GM12878 (cell line): ENCODE data around the gene CBR3. TPM values are rescaled to one million over a fixed set of nuclear protein-coding genes. Genes with fewer than 3 reads are reported as not detected.

Experiments used
- ATAC-seq: fragments of 200-7000 bp; cut with Tn5 transposase; 3 replicates; pipeline ENCODE4 v1.9.1; 2020; ENCODE audit warnings: mild to moderate bottlenecking, moderate library complexity
- BruUV-seq: library from RNA; stranded (reverse); fragments of 400-500 nt; replicated peaks from 2 replicates; lab custom pipeline; 2021; lab: Mats Ljungman, UMichigan
- CTCF ChIA-PET: fragments of 300-600 bp; sonication (Branson Sonifier 250); formaldehyde crosslinking; extraction: SDS; loops from one replicate; lab custom pipeline; 2021; ENCODE audit warnings: inconsistent platforms; lab: Yijun Ruan, JAX
- POLR2A ChIA-PET: fragments of 350-600 bp; formaldehyde crosslinking; extraction: SDS; loops from one replicate; lab custom pipeline; 2021; ENCODE audit warnings: inconsistent platforms; lab: Charles Lee
- RAD21 ChIA-PET: fragments of 300-600 bp; sonication (Branson Sonifier 250); formaldehyde crosslinking; loops from one replicate; lab custom pipeline; 2023; ENCODE audit warnings: antibody characterized with exemption; ENCODE audit not compliant: unreplicated experiment; lab: Charles Lee
- SMC1A ChIA-PET: fragments of 300-600 bp; sonication (Branson Sonifier 250); formaldehyde crosslinking; loops from one replicate; lab custom pipeline; 2023; ENCODE audit not compliant: unreplicated experiment, uncharacterized antibody; lab: Charles Lee
- DNase-seq: peaks from one replicate; pipeline ENCODE4 v3.0.0-alpha.2; 2011; ENCODE audit warnings: low read depth, low spot score
- FAIRE-seq: peaks from 3 replicates; lab custom pipeline; 2011; peaks lifted over from hg19 to GRCh38; lab: Jason Lieb, UNC
- H2AFZ ChIP-seq: 2 replicates; pipeline ENCODE4 v1.6.0; 2011; ENCODE audit warnings: low read depth, low read length, control low read depth; ENCODE audit not compliant: control insufficient read depth
- H3K27ac ChIP-seq: 2 replicates; pipeline ENCODE4 v1.5.1; 2011; ENCODE audit warnings: control low read depth; ENCODE audit not compliant: control insufficient read depth, insufficient read depth
- H3K27me3 ChIP-seq, 2 experiments: replicated peaks in 1 of 2; 2 replicates each; pipeline versions ENCODE4 v1.6.0 to v1.6.1; 2011; ENCODE audit warnings: low read length in 1 of 2; ENCODE audit not compliant: control insufficient read depth in 2 of 2, insufficient read depth in 2 of 2
- H3K36me3 ChIP-seq, 2 experiments: 2 replicates each; pipeline ENCODE4 v1.5.1; 2011; ENCODE audit warnings: low read length in 1 of 2; ENCODE audit not compliant: control insufficient read depth in 2 of 2, insufficient read depth in 2 of 2
- H3K4me1 ChIP-seq: 2 replicates; pipeline ENCODE4 v1.6.1; 2011; ENCODE audit warnings: mild to moderate bottlenecking, low read length, moderate library complexity, mixed read lengths; ENCODE audit not compliant: control insufficient read depth, insufficient read depth
- H3K4me2 ChIP-seq: 2 replicates; pipeline ENCODE4 v1.6.0; 2011; ENCODE audit warnings: control low read depth; ENCODE audit not compliant: control insufficient read depth, insufficient read depth
- H3K4me3 ChIP-seq: fragments of 200-600 bp; sonication (generic); 2 replicates; pipeline ENCODE4 v1.5.1; 2016
- H3K79me2 ChIP-seq: 2 replicates; pipeline ENCODE4 v1.6.0; 2011; ENCODE audit warnings: low read length; ENCODE audit not compliant: control insufficient read depth, insufficient read depth
- H3K9ac ChIP-seq: 2 replicates; pipeline ENCODE4 v1.8.0; 2011; ENCODE audit warnings: low read length, control low read depth, mixed read lengths; ENCODE audit not compliant: control insufficient read depth, insufficient read depth
- H3K9me3 ChIP-seq: replicated peaks from 3 replicates; pipeline ENCODE4 v1.5.1; 2011; ENCODE audit warnings: mild to moderate bottlenecking, low read length; ENCODE audit not compliant: control insufficient read depth, insufficient read depth
- H4K20me1 ChIP-seq: 2 replicates; pipeline ENCODE4 v1.6.0; 2011; ENCODE audit not compliant: control insufficient read depth, insufficient read depth
- MEF2A ChIP-seq: IDR thresholded peaks from 2 replicates; pipeline ENCODE4 v1.6.1; 2011; ENCODE audit warnings: low read depth, mild to moderate bottlenecking, low read length, moderate library complexity; ENCODE audit not compliant: insufficient read depth
- TAF1 ChIP-seq: IDR thresholded peaks from 2 replicates; pipeline ENCODE4 v1.6.1; 2011; ENCODE audit warnings: mild to moderate bottlenecking, low read depth, low read length, borderline replicate concordance
- WGBS: methylation state at CpG from one replicate; pipeline ENCODE4 v1.1.6; 2016; ENCODE audit warnings: low lambda C conversion rate; ENCODE audit not compliant: insufficient replicate concordance, insufficient coverage; ENCODE audit errors: missing lambda C conversion rate; 5-methylcytosine and 5-hydroxymethylcytosine counted together
- in situ Hi-C: fragments of 300-500 bp; cut with MboI; formaldehyde crosslinking; loops from 9 replicates; pipeline ENCODE4 v1.14.3; 2018; ENCODE audit warnings: mixed read lengths
- intact Hi-C: fragments of 100-400 bp; cut with micrococcal nuclease; formaldehyde crosslinking; loops from one replicate; pipeline ENCODE4 v1.14.2; 2022; ENCODE audit not compliant: unreplicated experiment
- polyA plus RNA-seq, 11 experiments: library from polyadenylated mRNA; depleted of rRNA in 4 of 11; unstranded in 6 of 11; stranded (reverse) in 5 of 11; fragments of >200 nt; fragmentation: Nextera tagmentation in 4 of 11; fragmentation: Illumina TruSeq in 1 of 11; extraction: Ambion mirVana in 4 of 11; extraction: Trizol in 1 of 11; gene quantifications; 1 replicate in 1 of 11; 2 replicates in 10 of 11; pipeline versions ENCODE4 v1.2.1 to v1.2.3, GENCODE V29; 2011 to 2016; ENCODE audit warnings: inconsistent platforms in 2 of 11, missing spikeins in 2 of 11, low read depth in 1 of 11
- total RNA-seq, 4 experiments: library from RNA; depleted of rRNA in 3 of 4; stranded (reverse); fragments of >200 nt in 3 of 4; fragmentation: Illumina TruSeq in 1 of 4; extraction: Trizol in 1 of 4; gene quantifications; 2 replicates each; pipeline versions ENCODE4 v1.2.1 to v1.2.3, GENCODE V29; 2013 to 2021
- TF ChIP-seq, protein P1 (sequence below): fragments of 450-650 bp; IDR thresholded peaks from 2 replicates; pipeline ENCODE4 v1.6.1; 2016; ENCODE audit warnings: mild to moderate bottlenecking
- TF ChIP-seq, protein P2 (sequence below): fragments of 450-650 bp; formaldehyde crosslinking; IDR thresholded peaks from 2 replicates; pipeline ENCODE4 v1.4.0; 2020; ENCODE audit warnings: mild to moderate bottlenecking, moderate library complexity
- TF ChIP-seq, protein P3 (sequence below): fragments of 450-650 bp; formaldehyde crosslinking; IDR thresholded peaks from 2 replicates; pipeline ENCODE4 v1.4.0; 2022; ENCODE audit warnings: mild to moderate bottlenecking, moderate library complexity
- TF ChIP-seq, protein P4 (sequence below): fragments of 450-650 bp; IDR thresholded peaks from 2 replicates; pipeline ENCODE4 v1.6.1; 2017; ENCODE audit warnings: mild to moderate bottlenecking, moderate library complexity

CBR3 gene
- total and polyA plus RNA-seq, 10 of the 15 experiments (the other 5 are each of a cell fraction or from before 2014, with no cell fraction given), result 0.48 to 17.2 (median 11.2) TPM

DNA sequence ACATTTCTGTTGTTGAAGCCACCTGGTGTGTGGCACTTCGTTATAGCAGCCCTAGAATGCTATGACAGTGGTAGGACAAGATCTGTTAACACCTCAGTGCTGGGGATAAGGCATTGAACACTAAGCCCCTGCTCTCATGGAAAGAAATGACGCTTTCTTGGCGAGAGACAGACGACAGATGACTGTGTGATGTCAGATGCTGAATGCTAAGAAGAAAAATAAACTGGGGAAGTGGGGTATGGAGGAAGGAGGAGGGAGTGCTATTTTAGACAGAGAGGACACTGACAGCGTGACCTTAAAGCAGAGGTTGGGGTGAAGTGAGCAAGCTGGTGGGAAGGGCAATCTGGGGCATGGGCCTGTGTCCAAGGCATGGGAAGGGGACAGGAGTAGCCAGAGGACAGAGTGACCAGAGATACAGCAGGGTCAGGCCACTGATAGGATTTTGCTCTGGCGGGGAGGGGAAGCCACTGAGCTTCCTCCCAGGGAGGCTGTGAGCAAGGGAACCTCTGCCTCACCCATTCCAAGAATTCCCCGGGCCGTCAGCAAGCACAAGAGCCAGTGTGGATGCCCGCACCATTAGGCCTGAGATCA lies 37.0 kb downstream of the CBR3 start:
- no peaks in the 10 kb centered on the region for H3K4me1 ChIP-seq
- no peak overlapping the region for H2AFZ ChIP-seq
- no peaks in the 10 kb centered on the region for H3K79me2 ChIP-seq
- 67% methylated on average over 9 of the region's 9 CpGs for WGBS
- in situ Hi-C loops (no loop called here), intact Hi-C loops (no loop called here)
- ChIA-PET CTCF (no interaction called here), POLR2A (no interaction called here), SMC1A (no interaction called here), RAD21 (interaction anchor here (1.3 kb wide), 1 partner anchor 216 kb away, joined by 3 read pairs; no protein-coding TSS in a partner anchor)
- DNase-seq (no peak), FAIRE-seq (no peak), ATAC-seq (no peak)
- no peak overlapping the region for H3K4me2 ChIP-seq
- no peaks in the 10 kb centered on the region for H4K20me1 ChIP-seq
- no peak overlapping the region for H3K27ac ChIP-seq
- no peaks in the 10 kb centered on the region for H3K9me3 ChIP-seq
- H3K27me3 ChIP-seq, result no peaks in the 10 kb centered on the region
- H3K9ac ChIP-seq, result no peak overlapping the region
- no TSS peak for BruUV-seq
- H3K4me3 ChIP-seq, result no peak overlapping the region
- no peaks in the 10 kb centered on the region; a peak in 2 of 4 replicates for H3K36me3 ChIP-seq
- TF ChIP-seq, protein P1, sequence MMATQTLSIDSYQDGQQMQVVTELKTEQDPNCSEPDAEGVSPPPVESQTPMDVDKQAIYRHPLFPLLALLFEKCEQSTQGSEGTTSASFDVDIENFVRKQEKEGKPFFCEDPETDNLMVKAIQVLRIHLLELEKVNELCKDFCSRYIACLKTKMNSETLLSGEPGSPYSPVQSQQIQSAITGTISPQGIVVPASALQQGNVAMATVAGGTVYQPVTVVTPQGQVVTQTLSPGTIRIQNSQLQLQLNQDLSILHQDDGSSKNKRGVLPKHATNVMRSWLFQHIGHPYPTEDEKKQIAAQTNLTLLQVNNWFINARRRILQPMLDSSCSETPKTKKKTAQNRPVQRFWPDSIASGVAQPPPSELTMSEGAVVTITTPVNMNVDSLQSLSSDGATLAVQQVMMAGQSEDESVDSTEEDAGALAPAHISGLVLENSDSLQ, result no peak
- TF ChIP-seq, protein P2, sequence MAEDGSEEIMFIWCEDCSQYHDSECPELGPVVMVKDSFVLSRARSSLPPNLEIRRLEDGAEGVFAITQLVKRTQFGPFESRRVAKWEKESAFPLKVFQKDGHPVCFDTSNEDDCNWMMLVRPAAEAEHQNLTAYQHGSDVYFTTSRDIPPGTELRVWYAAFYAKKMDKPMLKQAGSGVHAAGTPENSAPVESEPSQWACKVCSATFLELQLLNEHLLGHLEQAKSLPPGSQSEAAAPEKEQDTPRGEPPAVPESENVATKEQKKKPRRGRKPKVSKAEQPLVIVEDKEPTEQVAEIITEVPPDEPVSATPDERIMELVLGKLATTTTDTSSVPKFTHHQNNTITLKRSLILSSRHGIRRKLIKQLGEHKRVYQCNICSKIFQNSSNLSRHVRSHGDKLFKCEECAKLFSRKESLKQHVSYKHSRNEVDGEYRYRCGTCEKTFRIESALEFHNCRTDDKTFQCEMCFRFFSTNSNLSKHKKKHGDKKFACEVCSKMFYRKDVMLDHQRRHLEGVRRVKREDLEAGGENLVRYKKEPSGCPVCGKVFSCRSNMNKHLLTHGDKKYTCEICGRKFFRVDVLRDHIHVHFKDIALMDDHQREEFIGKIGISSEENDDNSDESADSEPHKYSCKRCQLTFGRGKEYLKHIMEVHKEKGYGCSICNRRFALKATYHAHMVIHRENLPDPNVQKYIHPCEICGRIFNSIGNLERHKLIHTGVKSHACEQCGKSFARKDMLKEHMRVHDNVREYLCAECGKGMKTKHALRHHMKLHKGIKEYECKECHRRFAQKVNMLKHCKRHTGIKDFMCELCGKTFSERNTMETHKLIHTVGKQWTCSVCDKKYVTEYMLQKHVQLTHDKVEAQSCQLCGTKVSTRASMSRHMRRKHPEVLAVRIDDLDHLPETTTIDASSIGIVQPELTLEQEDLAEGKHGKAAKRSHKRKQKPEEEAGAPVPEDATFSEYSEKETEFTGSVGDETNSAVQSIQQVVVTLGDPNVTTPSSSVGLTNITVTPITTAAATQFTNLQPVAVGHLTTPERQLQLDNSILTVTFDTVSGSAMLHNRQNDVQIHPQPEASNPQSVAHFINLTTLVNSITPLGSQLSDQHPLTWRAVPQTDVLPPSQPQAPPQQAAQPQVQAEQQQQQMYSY (CRISPR knock-in tag), result no peak
- TF ChIP-seq, protein P3, sequence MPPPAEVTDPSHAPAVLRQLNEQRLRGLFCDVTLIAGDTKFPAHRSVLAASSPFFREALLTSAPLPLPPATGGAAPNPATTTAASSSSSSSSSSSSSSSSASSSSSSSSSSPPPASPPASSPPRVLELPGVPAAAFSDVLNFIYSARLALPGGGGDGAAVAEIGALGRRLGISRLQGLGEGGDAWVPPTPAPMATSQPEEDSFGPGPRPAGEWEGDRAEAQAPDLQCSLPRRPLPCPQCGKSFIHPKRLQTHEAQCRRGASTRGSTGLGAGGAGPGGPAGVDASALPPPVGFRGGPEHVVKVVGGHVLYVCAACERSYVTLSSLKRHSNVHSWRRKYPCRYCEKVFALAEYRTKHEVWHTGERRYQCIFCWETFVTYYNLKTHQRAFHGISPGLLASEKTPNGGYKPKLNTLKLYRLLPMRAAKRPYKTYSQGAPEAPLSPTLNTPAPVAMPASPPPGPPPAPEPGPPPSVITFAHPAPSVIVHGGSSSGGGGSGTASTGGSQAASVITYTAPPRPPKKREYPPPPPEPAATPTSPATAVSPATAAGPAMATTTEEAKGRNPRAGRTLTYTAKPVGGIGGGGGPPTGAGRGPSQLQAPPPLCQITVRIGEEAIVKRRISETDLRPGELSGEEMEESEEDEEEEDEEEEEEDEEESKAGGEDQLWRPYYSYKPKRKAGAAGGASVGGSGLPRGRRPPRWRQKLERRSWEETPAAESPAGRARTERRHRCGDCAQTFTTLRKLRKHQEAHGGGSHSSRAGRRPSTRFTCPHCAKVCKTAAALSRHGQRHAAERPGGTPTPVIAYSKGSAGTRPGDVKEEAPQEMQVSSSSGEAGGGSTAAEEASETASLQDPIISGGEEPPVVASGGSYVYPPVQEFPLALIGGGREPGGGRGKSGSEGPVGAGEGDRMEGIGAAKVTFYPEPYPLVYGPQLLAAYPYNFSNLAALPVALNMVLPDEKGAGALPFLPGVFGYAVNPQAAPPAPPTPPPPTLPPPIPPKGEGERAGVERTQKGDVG (CRISPR knock-in tag), result no peak
- TF ChIP-seq TAF1, result no peak
- TF ChIP-seq, protein P4, sequence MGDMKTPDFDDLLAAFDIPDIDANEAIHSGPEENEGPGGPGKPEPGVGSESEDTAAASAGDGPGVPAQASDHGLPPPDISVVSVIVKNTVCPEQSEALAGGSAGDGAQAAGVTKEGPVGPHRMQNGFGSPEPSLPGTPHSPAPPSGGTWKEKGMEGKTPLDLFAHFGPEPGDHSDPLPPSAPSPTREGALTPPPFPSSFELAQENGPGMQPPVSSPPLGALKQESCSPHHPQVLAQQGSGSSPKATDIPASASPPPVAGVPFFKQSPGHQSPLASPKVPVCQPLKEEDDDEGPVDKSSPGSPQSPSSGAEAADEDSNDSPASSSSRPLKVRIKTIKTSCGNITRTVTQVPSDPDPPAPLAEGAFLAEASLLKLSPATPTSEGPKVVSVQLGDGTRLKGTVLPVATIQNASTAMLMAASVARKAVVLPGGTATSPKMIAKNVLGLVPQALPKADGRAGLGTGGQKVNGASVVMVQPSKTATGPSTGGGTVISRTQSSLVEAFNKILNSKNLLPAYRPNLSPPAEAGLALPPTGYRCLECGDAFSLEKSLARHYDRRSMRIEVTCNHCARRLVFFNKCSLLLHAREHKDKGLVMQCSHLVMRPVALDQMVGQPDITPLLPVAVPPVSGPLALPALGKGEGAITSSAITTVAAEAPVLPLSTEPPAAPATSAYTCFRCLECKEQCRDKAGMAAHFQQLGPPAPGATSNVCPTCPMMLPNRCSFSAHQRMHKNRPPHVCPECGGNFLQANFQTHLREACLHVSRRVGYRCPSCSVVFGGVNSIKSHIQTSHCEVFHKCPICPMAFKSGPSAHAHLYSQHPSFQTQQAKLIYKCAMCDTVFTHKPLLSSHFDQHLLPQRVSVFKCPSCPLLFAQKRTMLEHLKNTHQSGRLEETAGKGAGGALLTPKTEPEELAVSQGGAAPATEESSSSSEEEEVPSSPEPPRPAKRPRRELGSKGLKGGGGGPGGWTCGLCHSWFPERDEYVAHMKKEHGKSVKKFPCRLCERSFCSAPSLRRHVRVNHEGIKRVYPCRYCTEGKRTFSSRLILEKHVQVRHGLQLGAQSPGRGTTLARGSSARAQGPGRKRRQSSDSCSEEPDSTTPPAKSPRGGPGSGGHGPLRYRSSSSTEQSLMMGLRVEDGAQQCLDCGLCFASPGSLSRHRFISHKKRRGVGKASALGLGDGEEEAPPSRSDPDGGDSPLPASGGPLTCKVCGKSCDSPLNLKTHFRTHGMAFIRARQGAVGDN, result no peak
- no peak for TF ChIP-seq MEF2A
